Tibial nerve (tissue), 4 donors: ENCODE measurements around the gene HRK. TPM values are rescaled to one million over a fixed set of nuclear protein-coding genes. Genes with fewer than 3 reads are reported as not detected.

Experiments
- DNase-seq, 2 donors: peaks; one replicate each; pipeline ENCODE4 v3.0.0-alpha.2; 2019; ENCODE audit warnings: low spot score in 2 of 2
- H3K27ac ChIP-seq, 4 donors: fragments of 200-600 bp; sonication (generic) in 3 of 4; one replicate each; pipeline ENCODE4 v1.5.1; 2017 to 2019; ENCODE audit warnings: mild to moderate bottlenecking in 1 of 4
- H3K27me3 ChIP-seq, 2 donors: fragments of 200-600 bp; sonication (generic) in 1 of 2; one replicate each; pipeline versions ENCODE4 v1.5.1 to v1.6.0; 2017 to 2019
- H3K36me3 ChIP-seq, 3 donors: fragments of 200-600 bp; sonication (generic); one replicate each; pipeline ENCODE4 v1.5.1; 2018 to 2019
- H3K4me1 ChIP-seq, 4 donors: fragments of 200-600 bp; sonication (generic) in 3 of 4; one replicate each; pipeline ENCODE4 v1.5.1; 2017 to 2019
- H3K4me3 ChIP-seq, 4 donors: fragments of 200-600 bp; sonication (generic) in 3 of 4; one replicate each; pipeline ENCODE4 v1.5.1; 2017 to 2019; ENCODE audit warnings: mild to moderate bottlenecking in 1 of 4, moderate library complexity in 1 of 4
- H3K9me3 ChIP-seq, 4 donors: fragments of 200-600 bp; sonication (generic) in 3 of 4; one replicate each; pipeline ENCODE4 v1.5.1; 2017 to 2019
- EP300 ChIP-seq, 2 donors: sonication (generic); formaldehyde crosslinking; IDR thresholded peaks; one replicate each; pipeline ENCODE4 v1.6.1; 2017; ENCODE audit warnings: antibody characterized with exemption in 2 of 2, mild to moderate bottlenecking in 1 of 2
- POLR2A ChIP-seq, 2 donors: fragments of 450-650 bp; IDR thresholded peaks; one replicate each; pipeline ENCODE4 v1.6.1; 2017; ENCODE audit warnings: antibody characterized with exemption in 2 of 2, mild to moderate bottlenecking in 2 of 2, moderate library complexity in 2 of 2
- WGBS, 2 donors: methylation state at CpG; one replicate each; pipeline ENCODE4 v1.1.5; 2018; 5-methylcytosine and 5-hydroxymethylcytosine counted together
- total RNA-seq, 4 donors: library from RNA; depleted of rRNA; stranded (reverse); fragments of >200 nt; gene quantifications; one replicate each; pipeline ENCODE4 v1.1.0, GENCODE V29; 2016
- TF ChIP-seq, protein P1 (sequence below), 5 experiments: fragments of 200-600 bp in 3 of 5; fragments of 450-650 bp in 2 of 5; sonication (generic) in 3 of 5; IDR thresholded peaks; one replicate each; pipeline ENCODE4 v1.5.1; 2016 to 2019; ENCODE audit warnings: antibody characterized with exemption in 5 of 5, mild to moderate bottlenecking in 3 of 5, moderate library complexity in 2 of 5

Gene HRK
- total RNA-seq, 4 donors from 2014 or later, result under 0.01 to 0.21 TPM; not detected in 2

DNA sequence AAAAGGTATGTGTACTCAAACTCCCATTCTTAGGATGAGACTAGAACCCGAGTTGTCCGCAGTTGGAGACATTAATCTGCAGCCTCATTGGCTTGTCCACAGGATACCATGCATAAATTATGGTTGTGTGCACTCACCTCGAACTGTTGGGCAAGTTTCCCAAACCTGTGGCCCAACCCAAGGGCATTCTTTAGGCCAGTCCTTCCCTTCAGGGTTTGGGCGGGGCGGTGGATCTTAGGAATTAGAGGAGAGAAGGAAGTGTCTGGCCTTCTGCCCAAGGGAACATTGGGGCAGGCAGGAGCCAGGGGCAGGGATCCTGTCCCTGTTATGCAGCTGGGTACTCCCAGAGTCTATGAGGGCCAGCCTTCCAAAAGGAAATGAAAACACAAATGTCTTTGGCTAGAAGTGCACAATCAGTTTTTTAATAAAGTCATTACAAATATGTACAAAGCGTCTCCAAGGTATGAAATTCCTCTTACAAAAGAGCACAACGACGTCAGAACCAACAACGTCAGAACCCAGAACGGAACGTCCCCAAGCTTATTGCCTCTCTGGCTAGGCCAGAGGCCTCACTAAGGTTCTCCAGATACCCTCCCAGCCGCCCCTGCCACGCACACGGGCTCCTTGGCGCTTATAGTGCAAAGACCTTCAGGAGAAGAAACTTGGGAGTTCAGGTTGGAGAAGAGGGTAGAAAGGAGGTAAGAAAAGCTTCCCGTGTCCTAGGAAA is 25.3 kb downstream of the HRK start:
- no peak overlapping the region for H3K4me3 ChIP-seq
- peaks cover 0 to 5% of the 10 kb centered on the region in 2 donors for H3K27me3 ChIP-seq
- WGBS, 2 donors, result 83 to 85% methylated on average over 16 of the region's 16 CpGs
- H3K27ac ChIP-seq, result no peak overlapping the region
- no peak for TF ChIP-seq EP300 (IDR thresholded peaks at IDR 0.05)
- TF ChIP-seq, protein P1, sequence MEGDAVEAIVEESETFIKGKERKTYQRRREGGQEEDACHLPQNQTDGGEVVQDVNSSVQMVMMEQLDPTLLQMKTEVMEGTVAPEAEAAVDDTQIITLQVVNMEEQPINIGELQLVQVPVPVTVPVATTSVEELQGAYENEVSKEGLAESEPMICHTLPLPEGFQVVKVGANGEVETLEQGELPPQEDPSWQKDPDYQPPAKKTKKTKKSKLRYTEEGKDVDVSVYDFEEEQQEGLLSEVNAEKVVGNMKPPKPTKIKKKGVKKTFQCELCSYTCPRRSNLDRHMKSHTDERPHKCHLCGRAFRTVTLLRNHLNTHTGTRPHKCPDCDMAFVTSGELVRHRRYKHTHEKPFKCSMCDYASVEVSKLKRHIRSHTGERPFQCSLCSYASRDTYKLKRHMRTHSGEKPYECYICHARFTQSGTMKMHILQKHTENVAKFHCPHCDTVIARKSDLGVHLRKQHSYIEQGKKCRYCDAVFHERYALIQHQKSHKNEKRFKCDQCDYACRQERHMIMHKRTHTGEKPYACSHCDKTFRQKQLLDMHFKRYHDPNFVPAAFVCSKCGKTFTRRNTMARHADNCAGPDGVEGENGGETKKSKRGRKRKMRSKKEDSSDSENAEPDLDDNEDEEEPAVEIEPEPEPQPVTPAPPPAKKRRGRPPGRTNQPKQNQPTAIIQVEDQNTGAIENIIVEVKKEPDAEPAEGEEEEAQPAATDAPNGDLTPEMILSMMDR (IDR thresholded peaks at IDR 0.05), result no peak
- no peak for TF ChIP-seq POLR2A (IDR thresholded peaks at IDR 0.05)
- peaks cover 0 to 16% (median 4%) of the 10 kb centered on the region in 4 donors for H3K4me1 ChIP-seq
- no peaks in the 10 kb centered on the region for H3K9me3 ChIP-seq
- DNase-seq, result no peak
- H3K36me3 ChIP-seq, result no peaks in the 10 kb centered on the region

DNA sequence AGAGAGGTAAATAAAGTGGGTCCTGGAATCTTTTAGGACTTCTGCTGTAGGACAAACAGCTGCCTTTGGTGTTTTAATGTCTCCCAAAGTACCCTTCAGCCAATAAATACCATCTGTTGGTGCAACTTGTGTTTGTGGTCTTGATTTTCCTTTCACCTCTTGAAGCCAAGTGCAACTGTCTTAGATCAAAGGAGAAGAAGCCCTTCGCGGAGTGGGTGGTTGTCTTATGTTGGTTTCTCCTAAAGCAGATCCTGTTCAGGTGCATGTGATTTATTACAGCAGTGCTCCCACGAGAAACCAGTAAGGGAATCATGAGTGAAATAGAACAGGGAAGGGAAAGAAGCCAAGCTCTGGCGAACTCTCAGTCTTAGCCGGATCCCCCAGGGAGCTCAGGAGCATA is 27.7 kb downstream of the HRK start:
- no peak overlapping the region for H3K4me3 ChIP-seq
- TF ChIP-seq EP300 (IDR thresholded peaks at IDR 0.05), result no peak
- TF ChIP-seq, protein P1 (IDR thresholded peaks at IDR 0.05), result no peak
- TF ChIP-seq POLR2A (IDR thresholded peaks at IDR 0.05), result no peak
- WGBS, 2 donors, result 69 to 76% methylated on average over 5 of the region's 5 CpGs
- DNase-seq, result no peak
- no peaks in the 10 kb centered on the region for H3K9me3 ChIP-seq
- no peaks in the 10 kb centered on the region for H3K4me1 ChIP-seq
- peaks cover 0 to 5% of the 10 kb centered on the region in 2 donors for H3K27me3 ChIP-seq
- no peaks in the 10 kb centered on the region for H3K36me3 ChIP-seq
- H3K27ac ChIP-seq, result no peak overlapping the region

DNA sequence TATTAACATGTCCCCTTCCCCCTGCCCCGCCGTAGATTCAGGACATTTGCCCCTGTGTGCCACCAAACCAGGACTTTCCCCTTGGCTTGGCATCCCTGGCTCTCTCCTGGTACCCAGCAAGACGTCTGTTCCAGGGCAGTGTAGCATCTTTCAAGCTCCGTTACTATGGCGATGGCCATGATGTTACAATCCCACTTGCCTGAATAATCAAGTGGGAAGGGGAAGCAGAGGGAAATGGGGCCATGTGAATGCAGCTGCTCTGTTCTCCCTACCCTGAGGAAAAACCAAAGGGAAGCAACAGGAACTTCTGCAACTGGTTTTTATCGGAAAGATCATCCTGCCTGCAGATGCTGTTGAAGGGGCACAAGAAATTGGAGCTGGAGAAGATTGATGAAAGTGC is 28.9 kb downstream of the HRK start:
- DNase-seq, result no peak
- WGBS, 2 donors, result 81 to 88% methylated on average over 4 to 6 of the region's 6 CpGs
- peaks cover 0 to 5% of the 10 kb centered on the region in 2 donors for H3K27me3 ChIP-seq

DNA sequence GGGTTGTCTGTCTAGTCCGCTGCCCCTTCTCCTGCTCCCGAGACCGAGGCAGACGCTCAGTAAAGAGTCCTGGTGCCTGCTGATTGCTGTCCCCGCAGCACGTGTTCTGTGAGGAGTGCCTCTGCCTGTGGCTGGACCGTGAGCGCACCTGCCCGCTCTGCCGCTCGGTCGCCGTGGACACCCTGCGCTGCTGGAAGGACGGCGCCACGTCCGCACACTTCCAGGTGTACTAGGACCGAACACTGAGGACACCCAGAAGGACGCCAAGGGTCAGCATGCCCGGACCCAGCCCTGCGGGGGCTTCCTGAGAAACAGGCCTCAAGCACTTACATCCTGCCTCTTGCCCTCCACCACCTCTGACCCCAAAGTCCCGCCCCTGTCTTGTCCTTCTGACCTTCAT is 32.0 kb downstream of the HRK start:
- H3K4me3 ChIP-seq, result no peak overlapping the region
- WGBS, 2 donors, result 89 to 92% methylated on average over 23 of the region's 23 CpGs
- H3K27me3 ChIP-seq, result no peaks in the 10 kb centered on the region
- no peaks in the 10 kb centered on the region for H3K4me1 ChIP-seq
- no peaks in the 10 kb centered on the region for H3K9me3 ChIP-seq
- TF ChIP-seq, protein P1 (IDR thresholded peaks at IDR 0.05), result no peak
- no peak for TF ChIP-seq POLR2A (IDR thresholded peaks at IDR 0.05)
- TF ChIP-seq EP300 (IDR thresholded peaks at IDR 0.05), result no peak
- no peaks in the 10 kb centered on the region for H3K36me3 ChIP-seq
- DNase-seq, result no peak
- no peak overlapping the region for H3K27ac ChIP-seq

More for the DNA sequence above, 28.9 kb downstream of the HRK start:
- H3K9me3 ChIP-seq, result no peaks in the 10 kb centered on the region
- H3K4me3 ChIP-seq, result no peak overlapping the region
- TF ChIP-seq EP300 (IDR thresholded peaks at IDR 0.05) (no peak), POLR2A (IDR thresholded peaks at IDR 0.05) (no peak)
- TF ChIP-seq, protein P1 (IDR thresholded peaks at IDR 0.05), result no peak
- no peaks in the 10 kb centered on the region for H3K4me1 ChIP-seq
- H3K36me3 ChIP-seq, result no peaks in the 10 kb centered on the region
- no peak overlapping the region for H3K27ac ChIP-seq

DNA sequence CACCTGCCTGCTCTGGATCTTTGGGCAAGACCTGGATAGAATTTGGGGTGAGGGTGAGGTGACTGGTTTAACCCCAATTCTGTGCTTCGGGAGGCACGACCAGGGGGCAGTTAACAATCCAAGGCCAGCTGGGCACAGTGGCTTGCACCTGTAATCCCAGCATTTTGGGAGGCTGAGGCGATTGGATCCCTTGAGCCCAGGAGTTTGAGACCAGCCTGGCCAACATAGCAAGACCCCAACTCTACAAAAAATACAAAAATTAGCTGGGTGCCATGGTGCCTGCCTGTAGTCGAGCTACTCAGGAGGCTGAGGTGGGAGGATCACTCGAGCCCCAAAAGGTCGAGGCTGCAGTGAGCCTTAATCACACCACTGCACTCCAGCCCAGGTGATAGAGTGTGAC is 38.2 kb downstream of the HRK start:
- 89 to 99% methylated on average over 6 of the region's 6 CpGs for WGBS, 2 donors
- Histone ChIP-seq H3K27ac (no peak overlapping the region), H3K36me3 (no peaks in the 10 kb centered on the region), H3K9me3 (no peaks in the 10 kb centered on the region), H3K4me3 (no peak overlapping the region), H3K27me3 (no peaks in the 10 kb centered on the region), H3K4me1 (no peaks in the 10 kb centered on the region)
- TF ChIP-seq, protein P1 (IDR thresholded peaks at IDR 0.05), result no peak
- TF ChIP-seq EP300 (IDR thresholded peaks at IDR 0.05) (no peak), POLR2A (IDR thresholded peaks at IDR 0.05) (no peak)
- DNase-seq, result no peak
